Activated CD8-positive, alpha-beta T cell treated with anti-CD3 and anti-CD28 coated beads for 36 hours (primary cell): ENCODE measurements around the gene PELO. TPM values are rescaled to one million over a fixed set of nuclear protein-coding genes. Genes with fewer than 3 reads are reported as not detected.
A peak's percentile ranks its signal among the peaks of the same experiment; 100 is the strongest.

Experiments
- ATAC-seq: fragments of 200-7000 bp; cut with Tn5 transposase; one replicate; pipeline ENCODE4 v1.10.0; 2021; ENCODE audit warnings: mild to moderate bottlenecking, moderate library complexity
- CTCF ChIA-PET: fragments of 350-600 bp; sonication (Branson Sonifier 250); formaldehyde crosslinking; loops from one replicate; lab custom pipeline; 2021; ENCODE audit warnings: antibody characterized with exemption; lab: Charles Lee
- POLR2A ChIA-PET: fragments of 350-600 bp; sonication (Branson Sonifier 250); formaldehyde crosslinking; loops from one replicate; lab custom pipeline; 2021; ENCODE audit warnings: antibody characterized with exemption; lab: Charles Lee
- DNase-seq: peaks from one replicate; pipeline ENCODE4 v3.0.0-alpha.2; 2020
- H3K27ac Mint-ChIP-seq: one replicate; pipeline ENCODE4 v1.8.0; 2021; ENCODE audit warnings: mild to moderate bottlenecking, mixed read lengths
- H3K27me3 Mint-ChIP-seq: one replicate; pipeline ENCODE4 v1.8.0; 2021; ENCODE audit warnings: mixed read lengths
- H3K36me3 Mint-ChIP-seq: one replicate; pipeline ENCODE4 v1.8.0; 2021; ENCODE audit warnings: low read depth, mixed read lengths
- H3K4me1 Mint-ChIP-seq: one replicate; pipeline ENCODE4 v1.8.0; 2021; ENCODE audit warnings: low read depth, mixed read lengths
- H3K4me3 Mint-ChIP-seq: one replicate; pipeline ENCODE4 v1.8.0; 2021; ENCODE audit warnings: mild to moderate bottlenecking, moderate library complexity, mixed read lengths
- H3K9me3 Mint-ChIP-seq: one replicate; pipeline ENCODE4 v1.8.0; 2021; ENCODE audit warnings: mixed read lengths
- CTCF ChIP-seq: fragments of 200-600 bp; IDR thresholded peaks from one replicate; pipeline ENCODE4 v1.8.0; 2022; ENCODE audit warnings: antibody characterized with exemption, mild to moderate bottlenecking
- intact Hi-C: fragments of 100-400 bp; cut with micrococcal nuclease; formaldehyde crosslinking; loops from one replicate; pipeline ENCODE4 v1.10.0; 2022
- total RNA-seq, 2 experiments: library from RNA; stranded (reverse); gene quantifications; one replicate each; pipeline ENCODE4 v1.2.3, GENCODE V29; 2021

PELO gene
- total RNA-seq, 2 experiments from 2014 or later = 25.4 to 26.0 TPM

GRCh38 chr5:52769061-52769460 is 18.7 kb upstream of the PELO start:
- H3K4me3 Mint-ChIP-seq = no peak overlapping the region
- peaks cover 1% of the 10 kb centered on the region for H3K9me3 Mint-ChIP-seq
- H3K27ac Mint-ChIP-seq = no peak overlapping the region
- DNase-seq (no peak), ATAC-seq (no peak)
- no peaks in the 10 kb centered on the region for H3K27me3 Mint-ChIP-seq
- ChIA-PET CTCF (no interaction called here), POLR2A (no interaction called here)
- peaks cover 51% of the 10 kb centered on the region for H3K4me1 Mint-ChIP-seq
- TF ChIP-seq CTCF = no peak
- peaks cover 2% of the 10 kb centered on the region for H3K36me3 Mint-ChIP-seq
- intact Hi-C loops = no loop called here

- intact Hi-C loops = no loop called here
- no peak for TF ChIP-seq CTCF
- CTCF ChIA-PET = interaction anchor here (1.0 kb wide), 1 partner anchor 179 kb away, joined by 3 read pairs; no protein-coding TSS in a partner anchor
- DNase-seq (no peak), ATAC-seq (no peak)
- H3K9me3 Mint-ChIP-seq = peaks cover 1% of the 10 kb centered on the region
- no peaks in the 10 kb centered on the region for H3K27me3 Mint-ChIP-seq
- no peak overlapping the region for H3K4me3 Mint-ChIP-seq
- H3K36me3 Mint-ChIP-seq = peaks cover 2% of the 10 kb centered on the region
- POLR2A ChIA-PET = no interaction called here
- peaks cover 59% of the 10 kb centered on the region for H3K4me1 Mint-ChIP-seq
- H3K27ac Mint-ChIP-seq = no peak overlapping the region
Observed at GRCh38 chr5:52770287-52770939, 17.3 kb upstream of the PELO start.

GRCh38 chr5:52771343-52772039 is 16.2 kb upstream of the PELO start:
- Mint-ChIP-seq H3K4me1 (peaks cover 69% of the 10 kb centered on the region), H3K9me3 (peaks cover 1% of the 10 kb centered on the region), H3K36me3 (peaks cover 2% of the 10 kb centered on the region), H3K27me3 (no peaks in the 10 kb centered on the region), H3K4me3 (peak overlapping the region; percentile 41), H3K27ac (peak overlapping the region; percentile 80)
- ATAC-seq (peak; percentile 81), DNase-seq (peak; percentile 80)
- POLR2A ChIA-PET = no interaction called here
- no peak for TF ChIP-seq CTCF
- CTCF ChIA-PET = interaction anchor here (1.0 to 1.2 kb wide), 2 partner anchors 13 to 16 kb away, joined by 4 read pairs; partner anchors contain the start of genes ITGA1 and PELO
- intact Hi-C loops = no loop called here

GRCh38 chr5:52772668-52773067 is 15.0 kb upstream of the PELO start:
- ATAC-seq (no peak), DNase-seq (no peak)
- Mint-ChIP-seq H3K27me3 (no peaks in the 10 kb centered on the region), H3K36me3 (peaks cover 2% of the 10 kb centered on the region), H3K4me1 (peaks cover 63% of the 10 kb centered on the region), H3K4me3 (no peak overlapping the region), H3K27ac (peak overlapping the region; percentile 69), H3K9me3 (peaks cover 1% of the 10 kb centered on the region)
- ChIA-PET POLR2A (interaction anchor here (0.8 to 1.1 kb wide), 2 partner anchors 9 to 27 kb away, joined by 3 to 5 read pairs; no protein-coding TSS in a partner anchor), CTCF (interaction anchor here (0.9 to 1.1 kb wide), 2 partner anchors 15 to 80 kb away, joined by 3 read pairs; partner anchors contain the start of genes ITGA1 and PELO)
- TF ChIP-seq CTCF = no peak
- intact Hi-C loops = no loop called here
